M059J (cell line): ENCODE results near the gene ING2. TPM values are rescaled to one million over a fixed set of nuclear protein-coding genes. Genes with fewer than 3 reads are reported as not detected.
A peak's percentile ranks its signal among the peaks of the same experiment; 100 is the strongest.

Source experiments
- DNase-seq: peaks from one replicate; pipeline ENCODE4 v3.0.0-alpha.2; 2012; ENCODE audit warnings: low read depth
- total RNA-seq: library from RNA; depleted of rRNA; stranded (reverse); fragments of >200 nt; shearing (Covaris generic); gene quantifications from 2 replicates; pipeline ENCODE4 v1.2.3, GENCODE V29; 2014

Gene ING2
- total RNA-seq, 1 experiment from 2014 or later = 26.6 TPM

- DNase-seq = no peak
These were observed 5.5 kb upstream of the ING2 start for GRCh38 chr4:183499389-183499788.

DNA sequence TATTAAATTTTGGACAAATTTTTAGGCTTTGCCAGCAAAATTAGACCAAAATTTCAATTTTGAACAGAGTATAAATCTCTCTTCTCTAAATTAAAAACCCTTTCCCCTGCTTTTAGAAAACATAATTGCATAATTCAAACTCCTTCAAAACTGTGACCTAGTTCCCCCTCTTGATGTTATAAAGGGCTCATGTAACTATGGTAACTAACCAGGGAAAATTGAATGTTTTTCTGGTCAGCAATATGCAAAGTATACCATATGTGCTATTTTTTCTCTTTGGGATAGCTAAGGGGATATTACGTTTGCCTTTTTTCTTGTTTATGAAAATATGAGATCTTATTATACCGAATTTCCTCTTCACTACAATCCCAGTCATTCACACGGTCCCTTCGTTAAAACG lies 5.1 kb upstream of the ING2 start:
- no peak for DNase-seq

DNA sequence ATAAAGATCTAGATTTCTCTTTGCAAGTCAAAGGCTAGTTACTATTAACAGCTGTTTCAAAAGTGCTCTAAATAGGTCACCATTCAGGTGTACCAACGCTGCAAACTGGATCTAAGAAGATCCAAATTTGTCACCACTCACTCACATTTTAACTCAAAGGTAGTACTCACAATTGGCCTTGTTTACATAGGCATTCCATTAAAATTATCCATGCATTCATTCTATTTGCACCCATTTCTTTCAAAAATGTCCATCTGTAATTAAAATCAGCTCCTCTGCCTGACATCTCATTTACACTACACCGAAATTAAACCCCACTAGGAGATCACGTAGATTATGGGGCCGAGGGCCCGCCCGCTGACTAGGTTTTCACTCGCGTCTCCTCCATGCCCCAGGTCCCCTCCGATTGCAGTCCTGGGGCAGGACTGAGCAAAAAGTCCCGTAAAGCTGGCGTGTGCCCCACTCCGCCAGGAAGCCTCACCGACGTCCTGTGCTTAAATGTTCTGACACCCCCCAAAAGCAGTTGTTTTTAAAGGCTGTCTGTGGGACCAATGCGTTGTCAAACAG lies 1.3 kb upstream of the ING2 start:
- no peak for DNase-seq

GRCh38 chr4:183504064-183504929 lies 561 bp upstream of the ING2 start:
- DNase-seq = peak; percentile 94

DNA sequence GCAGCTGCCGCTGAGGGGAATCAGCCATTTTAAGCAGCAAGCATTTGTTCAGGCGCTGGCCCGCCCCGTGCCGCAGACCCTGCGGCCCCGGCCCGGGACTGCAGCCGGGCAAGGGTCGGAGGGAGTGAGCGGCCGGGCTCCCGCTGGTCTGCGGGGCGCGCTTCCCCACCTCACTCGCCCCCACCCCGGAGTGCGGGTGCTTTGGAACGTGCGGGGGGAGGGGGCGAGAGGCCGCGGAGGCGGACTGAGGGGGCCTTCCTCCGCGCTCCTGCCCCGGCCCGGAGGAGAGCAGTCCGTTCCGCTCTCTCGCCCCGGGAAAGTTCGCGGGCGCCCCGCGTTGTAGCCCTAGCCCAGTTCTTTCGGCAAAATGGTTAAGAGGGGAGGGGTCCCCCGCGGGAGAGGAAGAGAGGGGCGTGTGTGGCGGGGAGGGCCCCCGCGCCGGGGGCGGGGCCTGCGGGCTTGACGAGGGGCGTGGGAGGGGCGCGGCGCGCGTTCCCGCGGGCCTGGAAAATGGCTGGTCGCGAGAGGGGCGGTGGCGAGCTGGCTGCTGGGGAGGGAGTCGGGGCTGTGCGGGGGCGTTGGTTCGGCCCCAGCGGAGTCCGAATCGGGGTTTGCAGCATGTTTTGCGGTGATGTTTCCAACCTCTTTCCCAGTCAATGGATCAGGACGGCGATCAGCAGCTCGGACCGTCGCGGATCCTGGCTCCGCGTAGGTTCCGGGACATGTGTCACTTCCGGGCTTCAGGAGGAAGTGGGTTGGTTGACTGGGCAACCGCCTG lies 942 bp downstream of the ING2 start:
- peak; percentile 79 for DNase-seq

DNA sequence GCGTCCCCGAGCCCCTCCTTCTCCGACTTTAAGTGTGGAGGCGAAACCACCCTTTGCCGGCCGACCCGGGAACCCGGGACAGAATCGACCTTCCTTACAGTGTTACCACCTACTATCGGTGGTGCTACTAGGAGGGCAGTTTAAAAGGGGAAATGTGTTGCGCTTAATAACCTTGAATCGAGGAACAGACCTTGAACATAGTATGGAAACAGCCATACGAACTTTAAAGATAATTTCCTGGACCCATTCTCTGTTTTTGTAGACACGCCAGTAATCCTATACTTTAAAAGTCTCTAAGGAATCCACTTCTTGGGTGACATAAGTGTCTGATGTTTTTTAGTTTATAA lies 1.5 kb downstream of the ING2 start:
- DNase-seq = no peak

DNA sequence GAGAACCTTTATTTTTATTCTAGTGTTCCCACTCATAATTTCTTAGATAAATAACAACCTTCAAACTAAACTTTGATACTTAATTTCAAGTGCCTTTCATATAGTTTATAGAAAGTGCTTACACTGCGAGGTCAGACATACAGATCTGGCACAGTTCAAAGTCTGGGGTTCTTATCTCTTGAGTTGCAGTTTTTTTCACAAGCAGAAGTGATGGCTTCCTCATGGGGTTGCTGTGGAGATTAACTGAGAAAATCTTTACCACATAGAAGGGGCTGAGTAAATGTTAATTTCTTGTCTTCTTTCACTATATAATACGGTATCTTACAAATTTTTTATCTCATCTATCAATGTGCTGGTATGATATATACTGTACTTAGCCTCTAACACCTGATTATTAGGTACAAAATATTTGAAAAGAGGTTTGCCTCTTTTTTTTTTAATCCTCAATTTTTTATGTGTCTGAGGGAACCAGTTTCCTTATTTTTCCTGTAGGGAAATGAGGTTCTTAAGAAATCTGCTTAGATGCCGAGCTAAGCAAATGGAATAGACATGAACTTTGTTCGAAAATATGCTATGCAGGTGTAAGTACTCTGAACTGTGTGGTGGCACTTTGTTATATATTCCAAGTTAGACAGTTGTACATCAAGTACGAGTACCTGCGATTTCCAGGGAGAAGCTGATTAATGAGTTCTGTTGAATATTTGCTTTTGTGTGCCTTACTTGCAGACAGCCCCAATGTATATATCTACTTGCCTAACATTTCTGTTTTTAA lies 3.3 kb downstream of the ING2 start:
- no peak for DNase-seq

GRCh38 chr4:183508697-183509335 lies 4.0 kb downstream of the ING2 start:
- DNase-seq = no peak

- peak; percentile 31 for DNase-seq
These were observed 10.6 kb downstream of the ING2 start for GRCh38 chr4:183515411-183515810.

- no peak for DNase-seq
These were observed 12.3 kb downstream of the ING2 start for GRCh38 chr4:183517194-183517593.

DNA sequence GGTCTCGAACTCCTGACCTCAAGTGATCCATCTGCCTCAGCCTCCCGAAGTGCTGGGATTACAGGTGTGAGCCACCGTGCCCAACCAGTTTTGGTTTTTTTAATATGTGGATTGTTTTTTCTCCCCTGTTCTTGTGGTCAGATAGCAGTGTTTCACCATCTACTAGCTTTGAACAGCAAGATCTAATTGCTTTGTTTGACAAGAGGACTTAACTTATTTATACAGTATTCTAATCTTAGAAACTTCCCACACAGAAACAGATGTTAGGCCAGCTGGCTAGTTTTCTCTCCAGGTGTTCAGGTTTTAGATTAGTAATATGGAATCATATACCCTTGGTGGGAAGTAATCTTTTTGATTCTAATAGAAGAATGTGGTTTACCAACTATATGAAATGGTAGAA lies 12.9 kb downstream of the ING2 start:
- DNase-seq = no peak

GRCh38 chr4:183522821-183523220 lies 18.0 kb downstream of the ING2 start:
- no peak for DNase-seq

DNA sequence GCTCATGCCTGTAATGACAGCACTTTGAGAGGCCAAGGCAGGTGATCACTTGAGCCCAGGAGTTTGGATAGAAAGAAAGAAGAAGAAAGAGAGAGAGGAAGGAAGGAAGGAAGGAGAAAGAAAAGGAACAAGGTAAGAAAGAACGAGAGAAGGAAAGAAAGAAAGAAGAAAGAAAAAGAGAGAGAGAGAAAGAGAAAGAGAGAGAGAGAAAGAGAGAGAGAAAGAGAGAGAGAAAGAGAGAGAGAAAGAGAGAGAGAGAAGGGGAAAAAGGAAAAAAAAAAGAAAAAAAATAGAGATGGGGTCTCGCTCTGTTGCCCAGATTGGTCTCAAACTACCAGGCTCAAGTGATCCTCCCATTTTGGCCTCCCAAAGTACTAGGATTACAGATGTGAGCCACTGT lies 22.5 kb downstream of the ING2 start:
- no peak for DNase-seq

DNA sequence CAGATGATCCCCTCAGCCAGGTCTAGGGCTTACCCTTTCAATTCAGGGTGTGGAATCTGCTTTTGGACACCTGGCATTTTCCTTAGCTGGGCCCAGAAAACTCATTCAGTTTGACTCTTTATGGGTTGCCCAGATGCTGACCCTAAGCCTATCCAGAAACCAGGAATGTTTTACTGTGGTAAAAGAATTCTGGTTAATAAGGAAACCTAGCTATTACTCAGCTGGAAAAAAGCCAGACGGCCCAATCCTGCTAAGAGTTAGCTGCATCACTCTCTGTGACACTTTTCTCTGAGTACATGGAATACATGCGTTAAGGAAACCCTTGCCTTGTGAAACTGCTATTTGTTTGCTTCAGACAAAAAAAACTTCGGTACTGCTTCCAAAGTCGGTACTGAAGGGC lies 28.0 kb downstream of the ING2 start:
- DNase-seq = peak; percentile 57

GRCh38 chr4:183533698-183534097 lies 28.8 kb downstream of the ING2 start:
- no peak for DNase-seq

GRCh38 chr4:183540410-183541009 lies 35.7 kb downstream of the ING2 start:
- DNase-seq = no peak

DNA sequence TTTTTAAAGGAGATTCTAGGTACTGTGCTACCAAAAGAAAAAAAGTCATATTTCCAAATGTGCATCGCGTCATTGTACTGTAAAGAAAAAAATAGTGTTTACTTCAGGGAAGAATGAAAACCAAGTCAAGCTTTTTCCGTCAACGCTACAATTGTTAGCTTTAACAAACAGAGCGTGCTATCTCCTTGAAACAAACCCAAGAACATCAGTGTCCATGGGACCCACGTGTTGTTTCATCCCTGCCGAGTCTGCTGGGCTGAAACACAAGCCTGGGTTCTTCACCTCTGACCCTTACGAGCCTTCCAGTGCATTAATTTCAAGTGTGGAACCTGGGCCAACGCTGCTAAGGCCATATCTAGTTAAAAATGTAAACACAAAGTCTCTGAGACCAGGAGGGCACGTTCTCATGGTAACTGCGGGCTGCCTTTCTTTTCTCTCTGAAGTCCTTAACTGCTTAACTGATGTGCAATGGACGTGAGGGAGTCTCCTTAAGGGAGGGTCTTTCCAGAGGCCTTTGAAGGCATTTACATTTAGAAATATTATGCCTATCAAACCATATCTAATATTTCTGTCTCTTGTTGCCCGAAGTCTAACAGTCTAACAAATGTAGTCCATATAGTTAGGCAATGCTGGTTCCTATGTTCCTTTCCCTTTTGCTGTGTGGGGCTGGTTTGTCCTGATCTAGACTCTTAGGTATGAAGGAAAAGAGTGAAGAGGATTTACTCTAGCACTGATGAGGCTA lies 36.3 kb downstream of the ING2 start:
- DNase-seq = no peak

DNA sequence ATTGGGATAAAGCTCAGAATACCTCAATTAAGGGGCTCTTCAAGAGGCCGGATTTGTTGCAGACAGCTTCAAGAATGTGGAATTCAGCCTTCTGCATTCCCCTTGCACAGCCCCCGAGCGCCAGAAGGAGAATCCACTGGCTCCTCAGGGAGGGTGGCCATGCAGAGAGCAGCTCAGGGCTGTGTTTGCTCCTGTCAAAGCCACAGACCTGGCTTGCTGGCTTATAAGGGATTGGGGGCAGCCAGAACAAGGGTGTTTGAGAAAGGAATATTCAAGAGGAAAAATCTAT lies 36.8 kb downstream of the ING2 start:
- DNase-seq = no peak

GRCh38 chr4:183543435-183543834 lies 38.6 kb downstream of the ING2 start:
- no peak for DNase-seq

GRCh38 chr4:183544109-183544508 lies 39.3 kb downstream of the ING2 start:
- DNase-seq = peak; percentile 12

- no peak for DNase-seq
These were observed 41.5 kb downstream of the ING2 start for GRCh38 chr4:183546376-183546775.
